Sigmoid colon (tissue), 7 donors: ENCODE data around the gene VSTM4. TPM values are rescaled to one million over a fixed set of nuclear protein-coding genes. Genes with fewer than 3 reads are reported as not detected.
A peak's percentile ranks its signal among the peaks of the same experiment; 100 is the strongest.

Experiments
- DNase-seq: peaks from one replicate; pipeline ENCODE4 v3.0.0-alpha.2; 2019
- H3K27ac ChIP-seq, 4 donors: fragments of 200-600 bp; sonication (generic); one replicate each; pipeline ENCODE4 v1.5.1; 2016 to 2019; ENCODE audit warnings: mild to moderate bottlenecking in 1 of 4
- H3K27me3 ChIP-seq, 3 donors: fragments of 200-600 bp; sonication (generic); one replicate each; pipeline ENCODE4 v1.5.1; 2019; ENCODE audit warnings: mild to moderate bottlenecking in 1 of 3
- H3K36me3 ChIP-seq, 4 donors: fragments of 200-600 bp; sonication (generic); one replicate each; pipeline ENCODE4 v1.5.1; 2016 to 2019
- H3K4me1 ChIP-seq, 4 donors: fragments of 200-600 bp; sonication (generic); one replicate each; pipeline ENCODE4 v1.5.1; 2017 to 2019
- H3K4me3 ChIP-seq, 4 donors: fragments of 200-600 bp; sonication (generic); one replicate each; pipeline ENCODE4 v1.5.1; 2017 to 2019; ENCODE audit warnings: mild to moderate bottlenecking in 2 of 4, moderate library complexity in 1 of 4
- H3K9me3 ChIP-seq, 4 donors: fragments of 200-600 bp in 3 of 4; sonication (generic) in 3 of 4; one replicate each; pipeline versions ENCODE4 v1.5.1 to v1.6.1; 2013 to 2019
- EP300 ChIP-seq, 4 donors: sonication (generic); formaldehyde crosslinking; IDR thresholded peaks; one replicate each; pipeline ENCODE4 v1.6.1; 2017; ENCODE audit warnings: antibody characterized with exemption in 4 of 4
- POLR2A ChIP-seq, 2 donors: fragments of 450-650 bp; IDR thresholded peaks; one replicate each; pipeline ENCODE4 v1.6.1; 2016; ENCODE audit warnings: antibody characterized with exemption in 2 of 2, mild to moderate bottlenecking in 2 of 2, moderate library complexity in 2 of 2
- POLR2AphosphoS5 ChIP-seq, 4 donors: sonication (generic); formaldehyde crosslinking; IDR thresholded peaks; one replicate each; pipeline ENCODE4 v1.6.1; 2017; ENCODE audit warnings: antibody characterized with exemption in 4 of 4
- WGBS, 2 donors: extraction: QIAGEN DNeasy Blood & Tissue Kit; methylation state at CpG; one replicate each; pipeline ENCODE4 v1.1.7; 2013; 5-methylcytosine and 5-hydroxymethylcytosine counted together
- intact Hi-C: fragments of 100-400 bp; cut with DNase I; formaldehyde crosslinking; loops from one replicate; pipeline ENCODE4 v1.15.1; 2023
- polyA plus RNA-seq, 3 donors: library from polyadenylated mRNA; stranded (reverse); fragments of 200-250 nt; gene quantifications; one replicate each; pipeline ENCODE4 v1.2.3, GENCODE V29; 2013
- total RNA-seq, 4 donors: library from RNA; depleted of rRNA; stranded (reverse); fragments of >200 nt; gene quantifications; one replicate each; pipeline ENCODE4 v1.1.0, GENCODE V29; 2016
- TF ChIP-seq, protein P1 (sequence below), 4 experiments: fragments of 450-650 bp in 3 of 4; fragments of 200-600 bp in 1 of 4; IDR thresholded peaks; one replicate each; pipeline ENCODE4 v1.5.1; 2016 to 2019; ENCODE audit warnings: antibody characterized with exemption in 4 of 4, mild to moderate bottlenecking in 3 of 4, moderate library complexity in 2 of 4
- donor health status: healthy with polysubstance abuse.
- donor health status: Bipolar disorder and iron deficiency.
- donor health status: healthy.

The VSTM4 gene
- total RNA-seq, result 10 to 100 TPM in 2 of 4 donors, 1 to 10 TPM in 2; 9.5 to 13.3 (median 10.9) TPM
- polyA plus RNA-seq, result 1 to 10 TPM in 2 of 3 donors, under 1 TPM in 1; 0.23 to 3.3 (median 1.2) TPM

DNA sequence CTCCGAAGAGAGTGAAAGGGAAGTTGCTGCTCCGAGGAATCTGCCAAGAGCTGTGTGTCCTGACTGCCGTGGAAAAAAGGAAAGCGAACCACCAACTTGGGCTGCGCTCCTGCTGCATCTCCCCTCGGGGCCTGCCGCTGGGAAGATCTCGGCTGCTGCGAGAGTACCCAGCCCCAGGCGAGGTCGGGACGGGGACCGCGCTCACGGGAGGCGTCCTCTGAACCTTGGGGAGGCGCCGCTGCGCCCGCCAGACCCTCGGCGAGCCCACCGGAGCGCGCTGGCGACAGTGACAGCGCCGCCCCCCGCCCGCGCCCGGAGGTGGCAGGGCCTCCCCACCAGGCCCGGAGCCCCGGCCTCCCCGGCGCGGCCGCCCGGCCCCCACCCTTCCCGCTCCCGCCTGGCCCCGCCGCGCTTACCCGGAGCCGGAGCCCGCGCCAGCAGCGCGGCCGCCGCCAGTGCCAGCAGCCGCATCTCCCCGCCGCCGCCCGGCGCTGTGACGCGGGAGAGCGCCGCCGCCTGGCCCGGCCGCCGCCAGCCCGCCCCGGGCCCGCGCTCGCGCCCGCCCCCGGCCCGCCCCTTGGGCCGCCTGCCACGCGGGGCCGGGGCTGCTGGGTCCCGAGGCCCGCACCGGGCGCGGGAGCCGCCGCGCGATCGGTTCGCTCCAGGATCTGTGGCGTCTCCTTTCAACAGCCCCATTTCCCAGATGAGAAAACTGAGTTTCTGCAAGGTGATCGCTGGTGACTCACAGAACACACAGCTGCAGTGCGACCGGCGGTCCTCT is at the start of gene VSTM4:
VSTM4 (minus strand) TSS at position 508 of the 781 bp plus-strand sequence; CDS start at position 471, 37 bp downstream.
- no peak for TF ChIP-seq POLR2A (IDR thresholded peaks at IDR 0.05)
- TF ChIP-seq POLR2AphosphoS5 (IDR thresholded peaks at IDR 0.05), result peak in 1 of 4 donors; percentile 5
- no peak for TF ChIP-seq EP300 (IDR thresholded peaks at IDR 0.05)
- TF ChIP-seq, protein P1, sequence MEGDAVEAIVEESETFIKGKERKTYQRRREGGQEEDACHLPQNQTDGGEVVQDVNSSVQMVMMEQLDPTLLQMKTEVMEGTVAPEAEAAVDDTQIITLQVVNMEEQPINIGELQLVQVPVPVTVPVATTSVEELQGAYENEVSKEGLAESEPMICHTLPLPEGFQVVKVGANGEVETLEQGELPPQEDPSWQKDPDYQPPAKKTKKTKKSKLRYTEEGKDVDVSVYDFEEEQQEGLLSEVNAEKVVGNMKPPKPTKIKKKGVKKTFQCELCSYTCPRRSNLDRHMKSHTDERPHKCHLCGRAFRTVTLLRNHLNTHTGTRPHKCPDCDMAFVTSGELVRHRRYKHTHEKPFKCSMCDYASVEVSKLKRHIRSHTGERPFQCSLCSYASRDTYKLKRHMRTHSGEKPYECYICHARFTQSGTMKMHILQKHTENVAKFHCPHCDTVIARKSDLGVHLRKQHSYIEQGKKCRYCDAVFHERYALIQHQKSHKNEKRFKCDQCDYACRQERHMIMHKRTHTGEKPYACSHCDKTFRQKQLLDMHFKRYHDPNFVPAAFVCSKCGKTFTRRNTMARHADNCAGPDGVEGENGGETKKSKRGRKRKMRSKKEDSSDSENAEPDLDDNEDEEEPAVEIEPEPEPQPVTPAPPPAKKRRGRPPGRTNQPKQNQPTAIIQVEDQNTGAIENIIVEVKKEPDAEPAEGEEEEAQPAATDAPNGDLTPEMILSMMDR (IDR thresholded peaks at IDR 0.05), result no peak
- Histone ChIP-seq H3K9me3 (no peaks in the 10 kb centered on the region), H3K36me3 (no peaks in the 10 kb centered on the region), H3K4me1 (peaks cover 0 to 43% (median 19%) of the 10 kb centered on the region in 4 donors), H3K27me3 (no peaks in the 10 kb centered on the region), H3K4me3 (peak within 1 kb of the TSS; percentile 54 to 77 (median 68)), H3K27ac (peak within 1 kb of the TSS; percentile 80 to 89 (median 86))
- 4 to 8% methylated on average over 95 of the region's 95 CpGs for WGBS, 2 donors
- peak; percentile 80 for DNase-seq
- intact Hi-C loops, result loop anchor here (10.0 kb wide), 2 partner anchors 90 to 810 kb away; partner anchors contain the start of gene MAPK8

GRCh38 chr10:49164559-49165188 is 49.4 kb upstream of the VSTM4 start:
- no peak overlapping the region for H3K4me3 ChIP-seq
- no peaks in the 10 kb centered on the region for H3K27me3 ChIP-seq
- intact Hi-C loops, result loop anchor here (5.0 to 10.0 kb wide), 2 partner anchors 182 to 510 kb away; no protein-coding TSS in a partner anchor
- TF ChIP-seq EP300 (IDR thresholded peaks at IDR 0.05), result no peak
- TF ChIP-seq, protein P1 (IDR thresholded peaks at IDR 0.05), result peak in 3 of 4 experiments; percentile 36 to 59 (median 55)
- H3K36me3 ChIP-seq, result no peaks in the 10 kb centered on the region
- DNase-seq, result no peak
- H3K4me1 ChIP-seq, result no peaks in the 10 kb centered on the region
- WGBS, 2 donors, result 46 to 57% methylated on average over 9 of the region's 9 CpGs
- H3K27ac ChIP-seq, result no peak overlapping the region
- no peaks in the 10 kb centered on the region for H3K9me3 ChIP-seq

- no peak for TF ChIP-seq EP300 (IDR thresholded peaks at IDR 0.05)
- TF ChIP-seq POLR2A (IDR thresholded peaks at IDR 0.05), result no peak
- TF ChIP-seq POLR2AphosphoS5 (IDR thresholded peaks at IDR 0.05), result no peak
- TF ChIP-seq, protein P1 (IDR thresholded peaks at IDR 0.05), result no peak
- no peaks in the 10 kb centered on the region for H3K9me3 ChIP-seq
- no peak overlapping the region for H3K4me3 ChIP-seq
- H3K27me3 ChIP-seq, result no peaks in the 10 kb centered on the region
- intact Hi-C loops, result loop anchor here (5.0 to 10.0 kb wide), 2 partner anchors 181 to 509 kb away; no protein-coding TSS in a partner anchor
- 92 to 94% methylated on average over 4 of the region's 4 CpGs for WGBS, 2 donors
- no peak overlapping the region for H3K27ac ChIP-seq
- H3K4me1 ChIP-seq, result no peaks in the 10 kb centered on the region
- no peaks in the 10 kb centered on the region for H3K36me3 ChIP-seq
- DNase-seq, result no peak
These were observed 48.4 kb upstream of the VSTM4 start for GRCh38 chr10:49163741-49164140.

- TF ChIP-seq EP300 (IDR thresholded peaks at IDR 0.05) (no peak), POLR2A (IDR thresholded peaks at IDR 0.05) (no peak), POLR2AphosphoS5 (IDR thresholded peaks at IDR 0.05) (no peak)
- TF ChIP-seq, protein P1 (IDR thresholded peaks at IDR 0.05), result no peak
- no peak overlapping the region for H3K27ac ChIP-seq
- H3K9me3 ChIP-seq, result no peaks in the 10 kb centered on the region
- no peaks in the 10 kb centered on the region for H3K4me1 ChIP-seq
- H3K36me3 ChIP-seq, result no peaks in the 10 kb centered on the region
- no peak overlapping the region for H3K4me3 ChIP-seq
- 76 to 87% methylated on average over 8 of the region's 8 CpGs for WGBS, 2 donors
- no peak for DNase-seq
- intact Hi-C loops, result loop anchor here (5.0 to 10.0 kb wide), 2 partner anchors 181 to 508 kb away; no protein-coding TSS in a partner anchor
- H3K27me3 ChIP-seq, result no peaks in the 10 kb centered on the region
These were observed 47.5 kb upstream of the VSTM4 start for GRCh38 chr10:49162761-49163310.
